Fibroblast of mammary gland (primary cell): ENCODE data around the gene NECTIN3.

Source experiments
- DNase-seq: peaks from one replicate; pipeline ENCODE4 v3.0.0-alpha.2; 2010; ENCODE audit warnings: low read depth
- H3K4me3 ChIP-seq: 2 replicates; pipeline ENCODE4 v1.5.1; 2011; ENCODE audit warnings: low read depth, mild to moderate bottlenecking, low read length, moderate library complexity; ENCODE audit not compliant: control insufficient read depth
- CTCF ChIP-seq: conservative IDR thresholded peaks from 2 replicates; pipeline ENCODE4 v1.5.1; 2011; ENCODE audit warnings: low read depth, low read length, inconsistent platforms; ENCODE audit not compliant: control insufficient read depth, insufficient read depth

The NECTIN3 gene

GRCh38 chr3:111190518-111190917 lies 118.9 kb downstream of the NECTIN3 start:
- no peak for TF ChIP-seq CTCF
- DNase-seq, result no peak
- H3K4me3 ChIP-seq, result no peak overlapping the region

GRCh38 chr3:111193472-111193871 lies 121.9 kb downstream of the NECTIN3 start:
- H3K4me3 ChIP-seq, result no peak overlapping the region
- no peak for TF ChIP-seq CTCF
- DNase-seq, result no peak

- no peak for DNase-seq
- no peak for TF ChIP-seq CTCF
- H3K4me3 ChIP-seq, result no peak overlapping the region
Measured at GRCh38 chr3:111194048-111194447, 122.4 kb downstream of the NECTIN3 start.

- no peak for TF ChIP-seq CTCF
- DNase-seq, result no peak
- H3K4me3 ChIP-seq, result no peak overlapping the region
Measured at GRCh38 chr3:111197485-111197884, 125.9 kb downstream of the NECTIN3 start.

GRCh38 chr3:111200027-111200426 lies 128.4 kb downstream of the NECTIN3 start:
- H3K4me3 ChIP-seq, result no peak overlapping the region
- TF ChIP-seq CTCF, result no peak
- DNase-seq, result no peak

- peak; percentile 24 for DNase-seq
- peak; percentile 16 for TF ChIP-seq CTCF
- H3K4me3 ChIP-seq, result no peak overlapping the region
Measured at GRCh38 chr3:111210003-111210711, 138.5 kb downstream of the NECTIN3 start.
